Activated T-helper 9 cell treated with anti-CD3 and anti-CD28 coated beads, Interleukin-2, amount 50 U/mL, for 16 hours (primary cell): ENCODE data around the gene ATP4A.
"Not testable (repeated sequence)": the region's sequence is repeated elsewhere in the genome, so short reads cannot be mapped to it uniquely, and the experiment has no call there.

Experiments used
- DNase-seq: peaks from one replicate; pipeline ENCODE4 v3.0.0-alpha.2; 2020; ENCODE audit warnings: low read depth

ATP4A gene

DNA sequence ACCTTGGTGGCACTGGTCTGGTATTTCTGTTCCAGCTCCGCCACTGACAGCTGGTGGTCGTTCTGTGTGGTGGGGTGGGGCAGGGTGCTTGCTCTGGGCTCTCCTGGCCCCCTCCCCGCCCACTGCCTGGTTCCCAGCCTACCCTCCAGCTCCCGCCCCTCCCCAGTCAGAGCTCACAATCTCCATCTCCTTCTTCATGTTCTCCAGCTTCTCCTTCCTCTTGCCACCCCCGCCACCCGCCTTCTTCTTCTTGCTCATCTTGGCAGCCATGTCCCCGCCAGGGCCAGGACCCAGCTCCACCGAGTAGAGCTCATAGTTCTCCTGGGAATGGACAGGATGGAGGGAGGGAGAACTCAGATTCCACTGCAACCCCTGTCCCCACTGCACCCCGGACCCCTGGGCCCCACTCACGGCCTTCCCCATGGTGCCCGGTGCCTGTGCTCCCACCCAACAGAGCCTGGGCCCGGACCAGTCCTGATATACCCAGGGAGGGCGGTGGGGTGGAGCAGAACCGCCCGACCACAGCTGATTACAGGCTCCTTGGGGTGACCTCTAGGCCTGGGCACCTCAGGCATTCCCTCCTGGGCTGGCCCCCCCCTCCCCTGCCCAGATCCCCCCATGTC is at the start of gene ATP4A:
Gene ATP4A (minus strand): TSS at position 452 of the 623 bp plus-strand sequence. CDS start 29 bp downstream, at position 423.
- no peak for DNase-seq

DNA sequence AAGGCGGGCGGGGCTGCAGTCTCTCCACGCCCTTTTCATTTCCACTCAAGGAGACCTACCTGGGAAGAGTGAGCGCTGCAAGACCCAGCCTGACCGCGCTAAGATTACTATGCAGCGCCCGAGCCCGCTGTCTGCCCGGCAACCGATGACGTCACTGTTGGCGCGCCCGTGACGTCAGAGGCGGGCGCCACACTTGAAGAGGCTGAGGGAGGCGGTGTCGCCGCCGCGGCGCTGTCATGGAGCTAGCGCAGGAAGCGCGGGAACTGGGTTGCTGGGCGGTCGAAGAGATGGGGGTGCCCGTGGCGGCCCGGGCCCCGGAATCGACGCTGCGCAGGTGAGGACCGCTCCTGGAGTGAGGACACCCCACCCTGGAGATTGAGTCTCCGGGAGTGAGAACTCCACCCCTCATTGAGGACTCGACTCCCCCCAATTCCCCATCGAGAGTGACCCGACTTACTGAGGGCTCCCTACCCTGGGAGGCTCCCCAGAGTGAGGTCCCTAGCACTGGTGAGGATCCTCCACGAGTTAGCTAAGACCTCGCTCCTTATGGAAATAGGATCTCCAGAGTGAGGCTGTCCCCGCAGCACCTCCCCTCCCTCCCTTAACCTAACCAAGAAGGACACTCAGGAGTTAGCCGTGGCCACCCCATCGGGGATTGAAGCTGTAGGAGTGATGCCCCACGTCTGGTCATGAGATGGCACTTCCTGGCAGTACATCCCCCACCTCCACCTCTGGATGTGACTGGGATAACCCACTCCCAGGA is 49.3 kb upstream of the ATP4A start, which contains the start of gene HAUS5:
Gene HAUS5 (plus strand): TSS at position 177 of the 763 bp plus-strand sequence. CDS start 60 bp downstream, at position 237.
- DNase-seq = peak; percentile 95

DNA sequence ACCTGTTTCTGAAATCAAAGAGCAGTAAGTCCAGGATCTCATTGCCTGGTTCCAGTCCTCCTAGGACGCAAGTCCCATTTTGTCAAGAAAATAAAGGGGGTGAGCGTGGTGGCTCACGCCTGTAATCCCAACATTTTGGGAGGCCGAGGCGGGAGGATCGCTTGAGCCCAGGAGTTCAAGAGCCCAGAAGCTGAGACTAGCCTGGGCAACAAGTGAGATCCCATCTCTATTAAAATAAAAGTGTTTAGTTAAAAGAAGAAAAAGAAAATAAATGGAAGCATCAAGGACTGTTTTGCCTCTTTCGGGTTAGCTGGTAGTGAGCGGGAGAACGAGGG is 48.7 kb upstream of the ATP4A start:
- DNase-seq = no peak

DNA sequence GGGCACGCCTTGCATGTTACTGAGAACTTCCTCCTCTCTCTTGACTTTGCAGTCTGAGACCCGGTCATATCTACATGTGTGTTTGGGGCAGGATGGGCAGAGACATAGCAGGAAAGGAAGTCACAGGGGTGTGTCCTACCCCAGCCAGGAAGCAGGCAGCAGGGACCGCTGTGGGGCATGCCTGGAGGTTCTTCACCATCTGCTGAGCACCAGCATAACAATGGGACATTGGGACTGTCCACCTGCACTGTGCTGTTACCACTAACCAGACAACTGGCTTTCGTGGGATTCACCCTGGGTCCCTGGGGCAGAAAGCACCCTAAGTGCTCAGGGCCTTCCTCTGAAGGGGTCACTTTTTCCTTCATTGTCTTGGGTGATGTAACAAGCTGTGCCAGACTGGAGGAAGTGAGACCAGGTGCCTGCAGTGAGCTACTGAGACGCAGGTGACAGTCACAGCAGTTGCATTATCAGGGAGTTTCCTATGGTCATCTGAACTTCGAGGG is 46.4 kb upstream of the ATP4A start:
- no peak for DNase-seq

DNA sequence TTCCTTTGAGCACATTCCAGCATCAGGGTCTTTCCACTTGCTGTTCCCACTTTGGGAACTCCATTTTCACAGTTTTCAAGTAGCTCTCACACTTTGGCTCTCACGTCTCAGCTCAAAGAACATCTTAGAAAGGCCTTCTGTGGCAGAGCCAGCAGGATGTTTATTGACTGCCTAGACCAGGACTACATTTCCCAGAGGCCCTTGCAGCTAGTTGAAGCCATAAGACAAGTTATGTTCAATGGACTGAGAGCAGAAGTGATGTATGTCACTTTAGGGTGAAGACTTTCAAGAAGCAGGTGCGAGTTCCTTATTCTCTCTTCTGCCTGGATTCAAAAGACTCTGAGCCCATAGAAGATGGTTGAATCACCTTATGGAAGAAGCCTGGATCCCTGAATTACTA is 44.8 kb upstream of the ATP4A start:
- DNase-seq = no peak

DNA sequence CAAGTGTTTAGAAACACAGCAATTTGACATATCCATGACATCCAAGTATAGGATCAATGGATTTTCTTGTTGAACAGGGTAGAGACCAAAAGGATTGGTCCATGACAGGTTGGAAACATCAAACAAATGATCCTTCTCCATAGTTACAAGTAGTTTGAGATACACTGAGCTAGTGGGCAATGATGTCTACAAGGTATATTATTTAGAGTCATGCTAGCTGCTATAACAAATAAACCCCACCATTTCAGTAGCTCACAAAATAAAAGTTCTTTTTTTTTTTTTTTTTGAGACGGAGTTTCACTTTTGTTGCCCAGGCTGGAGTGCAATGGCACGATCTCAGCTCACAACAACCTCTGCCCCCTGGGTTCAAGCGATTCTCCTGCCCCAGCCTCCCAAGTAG is 44.2 kb upstream of the ATP4A start:
- DNase-seq = no peak

DNA sequence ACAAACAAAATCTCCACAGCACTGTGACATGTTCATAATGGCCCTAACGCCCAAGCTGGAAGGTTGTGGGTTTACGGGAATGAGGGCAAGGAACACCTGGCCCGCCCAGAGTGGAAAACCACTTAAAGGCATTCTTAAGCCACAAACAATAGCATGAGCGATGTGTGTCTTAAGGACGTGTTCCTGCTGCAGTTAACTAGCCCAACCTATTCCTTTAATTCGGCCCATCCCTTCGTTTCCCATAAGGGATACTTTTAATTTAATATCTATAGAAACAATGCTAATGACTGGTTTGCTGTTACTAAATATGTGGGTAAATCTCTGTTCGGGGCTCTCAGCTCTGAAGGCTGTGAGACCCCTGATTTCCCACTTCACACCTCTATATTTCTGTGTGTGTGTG is 43.7 kb upstream of the ATP4A start:
- not testable (repeated sequence) for DNase-seq

DNA sequence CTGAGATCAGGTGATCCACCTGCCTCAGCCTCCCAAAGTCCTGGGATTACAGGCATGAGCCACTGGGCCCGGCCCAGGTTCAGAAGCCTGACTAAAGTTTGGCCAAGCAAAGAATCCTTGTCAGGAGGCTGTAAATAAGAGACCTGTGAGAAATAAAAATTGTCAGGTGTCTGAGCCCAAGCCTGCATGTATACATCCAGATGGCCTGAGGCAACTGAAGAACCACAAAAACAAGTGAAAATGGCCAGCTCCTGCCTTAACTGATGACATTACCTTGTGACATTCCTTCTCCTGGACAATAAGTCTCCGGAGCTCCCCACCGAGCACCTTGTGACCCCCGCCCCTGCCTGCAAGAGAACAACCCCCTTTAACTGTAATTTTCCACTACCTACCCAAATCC is 41.0 kb upstream of the ATP4A start:
- not testable (repeated sequence) for DNase-seq

DNA sequence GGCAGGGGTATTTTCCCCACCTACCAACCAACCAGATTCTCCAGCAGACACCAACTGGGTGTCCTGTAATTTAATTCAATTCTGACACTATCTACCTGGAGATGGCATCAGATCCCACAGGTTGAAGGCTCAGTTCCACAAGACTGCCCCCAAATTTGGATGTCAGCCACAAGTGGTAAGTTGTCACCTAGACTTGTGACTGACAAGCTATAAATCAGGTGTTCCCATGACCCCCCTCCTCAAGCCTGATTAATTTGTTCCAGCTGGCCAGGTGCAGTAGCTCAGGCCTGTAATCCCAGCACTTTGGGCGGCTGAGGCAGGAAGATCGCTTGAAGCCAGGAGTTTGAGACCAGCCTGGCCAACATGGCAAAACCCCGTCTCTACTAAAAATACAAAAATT is 38.5 kb upstream of the ATP4A start:
- DNase-seq = no peak

DNA sequence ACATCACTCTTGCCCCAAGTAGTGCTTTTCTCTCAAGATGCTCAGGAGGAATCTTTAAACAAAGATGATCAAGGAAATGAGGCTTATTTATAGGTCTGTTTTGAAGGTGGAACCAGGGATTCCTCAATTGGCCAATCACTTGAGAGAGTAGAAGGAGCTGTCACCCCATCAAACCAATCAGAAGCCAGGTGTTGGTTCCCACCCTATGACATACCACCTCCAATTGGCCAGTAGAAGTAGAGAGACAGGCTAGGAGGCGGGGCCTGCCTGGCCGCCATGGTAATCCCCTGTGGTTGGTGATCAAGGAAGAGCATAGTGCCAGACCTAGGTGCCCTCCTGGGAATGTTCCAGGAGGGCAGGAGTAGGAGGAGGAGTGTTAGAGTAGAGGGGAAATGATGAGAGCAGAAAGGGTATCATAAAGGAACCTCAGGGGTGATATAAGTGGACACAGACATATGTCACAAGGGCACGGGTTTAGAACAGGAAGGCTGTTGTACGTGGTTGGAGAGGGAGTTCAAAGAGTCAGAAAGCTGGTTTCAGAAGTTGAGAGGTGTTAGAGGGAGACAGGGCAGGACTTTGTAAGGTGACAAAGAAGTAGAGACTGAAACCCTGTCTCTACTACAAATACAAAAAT is 33.0 kb upstream of the ATP4A start:
- no peak for DNase-seq

DNA sequence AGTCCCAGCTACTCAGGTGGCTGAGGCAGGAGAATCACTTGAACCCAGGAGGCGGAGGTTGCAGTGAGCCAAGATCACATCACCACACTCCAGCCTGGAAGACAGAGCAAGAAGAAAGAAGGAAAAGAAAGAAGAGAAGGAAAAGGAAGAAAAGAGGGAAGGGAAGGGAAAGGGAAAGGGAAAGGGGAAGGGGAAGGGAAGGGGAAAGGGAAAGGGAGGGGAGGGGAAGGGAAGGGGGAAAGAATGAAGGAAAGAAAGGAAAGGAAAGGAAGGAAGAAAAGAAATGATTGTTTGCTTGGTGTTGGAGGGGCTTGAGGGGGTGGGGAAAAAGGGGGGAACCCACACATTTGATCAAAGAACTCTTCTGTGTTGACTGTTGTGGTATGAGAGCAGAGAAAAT is 32.5 kb upstream of the ATP4A start:
- DNase-seq = no peak

DNA sequence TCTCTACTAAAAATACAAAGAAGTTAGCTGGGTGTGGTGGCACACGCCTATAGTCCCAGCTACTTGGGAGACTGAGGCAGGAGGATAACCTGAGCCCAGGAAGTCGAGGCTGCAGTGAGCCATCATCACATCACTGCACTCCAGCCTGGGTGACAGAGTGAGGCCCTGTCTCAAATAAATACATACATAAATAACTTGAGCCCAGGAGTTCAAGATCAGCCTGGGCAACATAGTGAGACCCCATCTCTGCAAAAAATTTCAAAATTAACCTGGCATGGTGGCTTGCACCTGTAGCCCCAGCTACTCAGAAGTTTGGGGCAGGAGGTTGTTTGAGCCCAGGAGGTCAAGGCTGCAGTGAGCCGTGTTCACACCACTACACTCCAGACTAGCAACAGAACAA is 31.6 kb upstream of the ATP4A start:
- not testable (repeated sequence) for DNase-seq

DNA sequence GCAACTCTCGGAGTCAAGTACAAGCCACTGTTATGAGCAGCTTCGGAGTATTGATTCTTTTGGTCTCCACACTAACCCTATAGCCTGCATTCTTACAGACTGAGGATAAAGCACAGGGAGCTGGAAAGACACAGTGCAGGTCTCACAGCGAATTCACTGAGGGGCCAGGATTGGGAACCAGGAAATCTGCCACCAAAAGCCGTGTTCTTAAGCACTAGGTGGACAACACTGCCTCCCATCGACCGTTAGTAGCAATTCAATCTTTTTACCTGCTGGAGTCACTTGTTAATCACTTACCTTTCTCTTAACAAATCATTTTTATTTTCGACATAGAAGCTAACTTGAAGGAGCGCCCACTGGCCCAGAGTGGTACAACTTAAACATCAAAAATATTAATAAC is 28.8 kb upstream of the ATP4A start:
- no peak for DNase-seq

DNA sequence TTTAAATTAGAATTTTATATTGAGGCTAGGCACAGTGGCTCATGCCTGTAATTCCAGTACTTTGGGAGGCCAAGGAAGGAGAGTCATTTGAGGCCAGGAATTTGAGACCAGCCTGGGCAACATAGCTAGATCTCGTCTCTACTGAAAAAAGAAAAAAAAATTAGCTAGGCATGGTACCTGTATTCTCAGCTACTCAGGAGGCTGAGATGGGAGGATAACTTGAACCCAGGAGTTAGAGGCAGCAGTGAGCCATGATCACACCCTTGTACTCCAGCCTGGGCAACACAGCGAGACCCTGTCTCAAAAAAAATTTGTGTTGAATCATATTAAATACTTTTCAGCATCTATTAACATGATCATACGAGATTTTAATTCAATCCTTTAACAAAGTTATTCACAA is 27.4 kb upstream of the ATP4A start:
- no peak for DNase-seq

DNA sequence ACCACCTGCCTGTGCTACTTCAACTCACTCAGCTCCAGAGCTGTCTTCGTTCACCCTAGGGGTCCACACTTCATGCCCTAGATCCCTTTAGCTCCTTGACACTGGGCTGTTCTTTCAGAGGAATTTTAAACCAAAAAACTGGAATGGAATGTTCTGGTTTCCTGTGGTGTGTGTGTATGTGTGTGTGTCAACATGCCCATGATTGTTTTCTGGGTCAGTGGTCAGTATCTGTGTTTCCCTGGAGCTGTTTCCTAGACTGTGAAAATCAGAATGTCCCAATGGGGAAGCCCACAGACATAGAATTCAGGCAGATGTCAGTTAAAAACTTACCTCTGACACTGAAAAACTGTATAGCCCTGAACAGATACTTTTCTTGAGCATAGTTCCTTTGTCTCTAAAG is 23.9 kb upstream of the ATP4A start:
- DNase-seq = no peak

DNA sequence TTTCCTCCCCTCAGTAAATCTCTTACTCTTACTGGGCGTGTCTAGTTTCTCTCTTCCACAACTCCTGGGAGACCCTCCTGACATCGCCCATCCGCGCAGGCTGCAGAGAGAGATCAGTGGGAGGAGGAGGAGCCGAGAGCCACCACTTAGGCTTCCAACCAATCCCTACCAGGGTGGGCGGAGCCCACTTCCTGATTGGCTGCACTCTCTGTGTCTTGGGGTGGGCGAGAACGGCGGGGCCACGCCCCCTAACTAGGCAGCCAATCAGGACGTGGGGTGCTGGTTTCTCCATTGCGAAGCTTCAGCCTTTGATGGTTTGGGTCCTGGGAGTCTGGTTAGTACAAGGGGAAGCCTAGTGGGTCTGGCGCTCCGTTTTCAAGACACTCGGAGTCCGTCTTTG is 22.4 kb upstream of the ATP4A start, which contains the start of gene PMIS2:
Gene PMIS2 (plus strand): TSS at position 326 of the 400 bp plus-strand sequence. CDS start 87 bp downstream, outside the sequence.
- DNase-seq = no peak

DNA sequence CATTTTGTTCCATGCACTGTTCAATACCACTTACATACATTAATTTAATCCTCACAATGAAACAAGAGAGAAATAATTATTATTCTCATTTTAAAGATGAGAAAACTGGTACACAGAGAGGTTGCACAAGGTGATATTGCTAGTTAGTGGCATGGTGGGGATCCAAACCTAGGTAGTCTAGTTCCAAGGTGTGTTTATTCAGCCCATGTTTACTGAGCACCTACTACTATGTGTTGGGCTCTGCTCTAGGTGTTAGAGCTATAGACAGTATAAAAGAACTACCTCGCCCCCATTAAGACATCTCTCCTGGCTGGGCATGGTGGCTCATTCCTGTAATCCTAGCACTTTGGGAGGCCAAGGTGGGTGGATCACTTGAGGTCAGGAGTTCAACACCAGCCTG is 19.3 kb upstream of the ATP4A start:
- DNase-seq = no peak

DNA sequence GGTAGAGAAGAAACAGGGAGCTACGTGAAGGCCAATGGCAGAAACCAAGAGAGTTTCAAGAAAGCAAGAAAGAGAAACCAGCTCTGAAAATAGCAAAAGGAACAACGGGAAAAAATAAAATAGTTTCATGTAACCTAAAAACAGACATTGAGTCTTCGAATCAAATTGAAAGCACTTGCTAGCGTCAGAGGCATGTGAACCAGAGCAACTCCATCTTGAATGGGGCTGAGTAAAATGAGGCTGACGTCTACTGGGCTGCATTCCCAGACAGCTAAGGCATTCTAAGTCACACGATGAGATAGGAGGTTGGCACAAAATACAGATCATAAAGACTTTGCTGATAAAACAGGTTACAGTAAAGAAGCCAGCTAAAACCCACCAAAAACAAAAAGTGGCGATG is 15.2 kb upstream of the ATP4A start:
- no peak for DNase-seq

DNA sequence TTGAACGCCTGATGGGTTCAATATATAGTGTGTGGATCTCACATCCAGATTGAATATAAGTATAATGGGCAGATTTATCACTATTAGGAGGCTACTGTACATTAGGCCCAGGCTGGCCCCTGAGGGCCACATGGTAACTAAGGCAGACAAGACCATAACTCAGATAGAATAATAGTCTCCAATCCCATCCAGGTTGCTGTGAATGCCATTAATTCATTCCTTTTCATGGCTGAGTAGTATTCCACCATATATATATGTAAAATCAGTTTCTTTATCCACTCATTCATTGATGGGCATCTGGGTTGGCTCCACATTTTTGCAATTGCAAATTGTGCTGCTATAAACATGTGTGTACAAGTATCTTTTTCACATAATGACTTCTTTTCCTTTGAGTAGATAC is 14.5 kb upstream of the ATP4A start:
- no peak for DNase-seq

DNA sequence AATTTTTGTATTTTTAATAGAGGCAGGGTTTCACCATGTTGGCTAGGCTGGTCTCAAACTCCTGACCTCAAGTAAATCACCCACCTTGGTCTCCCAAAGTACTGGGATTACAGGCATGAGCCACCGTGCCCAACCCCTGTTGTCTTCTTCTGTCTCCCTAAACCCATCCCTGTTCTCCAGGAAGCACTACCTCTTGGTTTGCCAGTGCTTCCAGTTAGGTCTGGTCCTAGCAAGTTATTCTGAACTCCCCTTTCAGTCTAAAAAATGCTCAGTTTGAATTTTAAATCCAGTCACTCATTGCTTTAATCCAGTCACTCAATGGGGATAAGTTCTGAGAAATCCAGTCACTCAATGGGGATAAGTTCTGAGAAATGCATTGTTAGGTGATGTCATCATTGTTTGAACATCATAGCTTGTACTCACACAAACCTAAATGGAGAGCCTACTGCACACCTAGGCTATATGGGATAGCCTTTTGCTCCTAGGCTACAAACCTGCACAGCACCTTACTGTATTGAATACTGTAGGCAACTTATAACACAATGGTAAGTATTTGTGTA is 8.0 kb upstream of the ATP4A start:
- DNase-seq = no peak

DNA sequence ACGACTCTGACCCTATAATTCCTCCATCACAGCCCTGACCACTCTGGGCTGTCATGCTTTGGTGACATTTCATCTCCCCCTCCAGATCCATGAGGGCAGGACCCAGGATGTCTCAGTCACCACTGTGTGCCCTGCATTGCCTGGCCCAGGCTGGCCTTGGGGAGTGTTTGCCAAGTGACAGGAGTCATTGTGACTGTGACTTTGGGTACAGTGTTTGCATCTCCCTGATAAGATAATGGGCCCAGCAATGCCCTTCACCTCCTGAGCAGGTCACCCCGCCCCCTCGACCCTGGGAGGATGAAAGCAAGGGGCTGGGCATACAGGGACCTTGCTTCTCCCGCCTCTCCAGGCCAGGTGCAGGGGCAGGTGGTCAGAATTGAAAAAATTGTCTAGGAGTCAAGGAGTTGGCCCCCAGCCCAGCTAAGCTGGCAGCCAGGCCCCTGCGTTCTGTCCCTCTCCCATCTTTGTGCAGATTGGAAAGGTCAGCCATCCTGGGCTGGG is 5.9 kb upstream of the ATP4A start:
- no peak for DNase-seq

DNA sequence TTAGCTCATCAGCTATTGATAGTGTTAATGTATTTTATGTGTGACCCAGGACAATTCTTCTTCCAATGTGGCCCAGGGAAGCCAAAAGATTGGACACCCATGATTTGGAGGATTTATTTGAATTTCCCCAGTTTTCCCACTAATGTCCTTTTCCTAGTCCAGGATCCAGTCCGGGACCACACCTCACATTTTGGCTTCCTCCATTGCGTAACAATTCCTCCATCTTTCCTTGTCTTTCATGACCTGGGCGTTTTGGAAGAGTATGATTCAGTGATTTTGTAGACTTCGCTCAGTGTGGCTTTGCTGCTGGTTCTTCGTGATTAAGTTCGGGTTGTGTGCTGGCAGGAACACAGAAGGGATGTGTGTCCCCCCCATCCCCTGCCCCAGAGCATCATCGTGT is 3.3 kb upstream of the ATP4A start:
- no peak for DNase-seq
